Embryonic facial prominence (tissue), 1 donor: ENCODE measurements around the gene NAPEPLD.
"Not testable (repeated sequence)": the region's sequence is repeated elsewhere in the genome, so short reads cannot be mapped to it uniquely, and the experiment has no call there.

ENCODE experiments used
- DNase-seq: peaks from one replicate; pipeline ENCODE4 v3.0.0-alpha.2; 2016; ENCODE audit errors: extremely low spot score

Gene NAPEPLD

DNA sequence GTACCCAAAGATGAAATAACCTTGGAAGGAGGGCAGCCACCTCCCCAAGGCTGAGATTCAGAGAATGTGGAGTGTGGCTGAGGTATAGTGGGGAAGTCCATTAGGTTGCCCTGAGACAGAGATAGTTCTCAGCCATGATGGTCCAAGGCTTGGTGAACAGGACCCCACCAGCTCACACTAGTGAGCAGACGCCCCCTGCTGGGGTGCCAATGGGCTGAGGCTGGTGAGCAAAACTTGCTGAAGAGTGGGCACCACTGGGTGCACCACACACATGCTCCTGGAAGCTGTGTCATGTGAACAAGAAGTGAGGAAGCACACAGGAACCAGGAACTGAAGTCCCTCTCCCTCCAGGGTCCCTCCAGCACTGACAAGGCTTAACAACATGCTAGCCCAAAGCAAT lies 83.2 kb downstream of the NAPEPLD start:
- no peak for DNase-seq

GRCh38 chr7:103063895-103064294 lies 85.0 kb downstream of the NAPEPLD start:
- no peak for DNase-seq

GRCh38 chr7:103059471-103059870 lies 89.4 kb downstream of the NAPEPLD start:
- DNase-seq = no peak

GRCh38 chr7:103058122-103058521 lies 90.8 kb downstream of the NAPEPLD start:
- no peak for DNase-seq

GRCh38 chr7:103056006-103056405 lies 92.9 kb downstream of the NAPEPLD start:
- DNase-seq = not testable (repeated sequence)

- DNase-seq = no peak
Measured at GRCh38 chr7:103051519-103051918, 97.4 kb downstream of the NAPEPLD start.
